Fibroblast of peridontal ligament (primary cell): ENCODE results near the gene PRKCE.

Experiments
- DNase-seq: peaks from one replicate; pipeline ENCODE4 v3.0.0-alpha.2; 2010; ENCODE audit errors: extremely low read depth

Gene PRKCE

GRCh38 chr2:45988879-45989278, 337.4 kb downstream of the PRKCE start:
- DNase-seq: no peak

GRCh38 chr2:45990131-45990530, 338.7 kb downstream of the PRKCE start:
- no peak for DNase-seq

GRCh38 chr2:45992021-45992740, 340.7 kb downstream of the PRKCE start:
- DNase-seq: peak; percentile 95

- DNase-seq: no peak
Measured at GRCh38 chr2:45992741-45993475, 341.4 kb downstream of the PRKCE start.

GRCh38 chr2:45993476-45993991, 342.1 kb downstream of the PRKCE start:
- peak; percentile 96 for DNase-seq

- no peak for DNase-seq
Measured at GRCh38 chr2:45994060-45994459, 342.6 kb downstream of the PRKCE start.

GRCh38 chr2:46000660-46001059, 349.2 kb downstream of the PRKCE start:
- DNase-seq: no peak

GRCh38 chr2:46001290-46001689, 349.8 kb downstream of the PRKCE start:
- no peak for DNase-seq

- DNase-seq: peak; percentile 68
Measured at GRCh38 chr2:46001741-46002506, 350.4 kb downstream of the PRKCE start.

- DNase-seq: peak; percentile 70
Measured at GRCh38 chr2:46002507-46002883, 351.0 kb downstream of the PRKCE start.

- DNase-seq: no peak
Measured at GRCh38 chr2:46002947-46003346, 351.5 kb downstream of the PRKCE start.

- DNase-seq: no peak
Measured at GRCh38 chr2:46003903-46004473, 352.5 kb downstream of the PRKCE start.

- no peak for DNase-seq
Measured at GRCh38 chr2:46006473-46007025, 355.1 kb downstream of the PRKCE start.

- DNase-seq: no peak
Measured at GRCh38 chr2:46007412-46007811, 355.9 kb downstream of the PRKCE start.

GRCh38 chr2:46008091-46008870, 356.8 kb downstream of the PRKCE start:
- DNase-seq: peak; percentile 41

- no peak for DNase-seq
Measured at GRCh38 chr2:46009315-46009714, 357.8 kb downstream of the PRKCE start.

GRCh38 chr2:46009772-46010171, 358.3 kb downstream of the PRKCE start:
- peak; percentile 77 for DNase-seq

- DNase-seq: no peak
Measured at GRCh38 chr2:46010223-46010924, 358.9 kb downstream of the PRKCE start.

- peak; percentile 83 for DNase-seq
Measured at GRCh38 chr2:46010925-46011490, 359.5 kb downstream of the PRKCE start.
